H1 (cell line): ENCODE results near the gene CDC42EP5. TPM values are rescaled to one million over a fixed set of nuclear protein-coding genes. Genes with fewer than 3 reads are reported as not detected.

Experiments used
- ASH2L ChIP-seq: fragments of 200-600, 300-600 bp; sonication (generic); IDR thresholded peaks from one replicate; pipeline ENCODE4 v1.7.1; 2017; ENCODE audit warnings: low read length
- BCL11A ChIP-seq, 2 experiments: IDR thresholded peaks; one replicate each; pipeline ENCODE4 v1.6.1; 2011; ENCODE audit warnings: low read depth in 2 of 2, low read length in 2 of 2, mild to moderate bottlenecking in 2 of 2
- CBX8 ChIP-seq: fragments of 300-800, 300-1000 bp; sonication (generic); IDR thresholded peaks from 2 replicates; pipeline ENCODE4 v1.7.1; 2016; ENCODE audit warnings: low read depth, low read length, borderline replicate concordance
- CTCF ChIP-seq, 3 experiments: IDR thresholded peaks; 1 replicate in 2 of 3; 2 replicates in 1 of 3; pipeline versions ENCODE4 v1.5.1 to v1.6.1; 2011; ENCODE audit warnings: low read length in 3 of 3, mild to moderate bottlenecking in 3 of 3, inconsistent platforms in 2 of 3, low read depth in 1 of 3, moderate library complexity in 1 of 3; ENCODE audit not compliant: insufficient read depth in 1 of 3; ENCODE audit errors: control extremely low read depth in 1 of 3
- FOSL1 ChIP-seq: IDR thresholded peaks from 2 replicates; pipeline ENCODE4 v1.6.1; 2011; ENCODE audit warnings: mild to moderate bottlenecking, low read depth, low read length, moderate library complexity; ENCODE audit not compliant: insufficient read depth
- GABPA ChIP-seq: IDR thresholded peaks from 2 replicates; pipeline ENCODE4 v1.6.1; 2011; ENCODE audit warnings: mild to moderate bottlenecking, low read length, moderate library complexity, borderline replicate concordance; ENCODE audit not compliant: insufficient read depth
- HDAC2 ChIP-seq, 2 experiments: fragments of 300-600 bp in 1 of 2; sonication (generic) in 1 of 2; IDR thresholded peaks; 2 replicates each; pipeline ENCODE4 v1.6.1; 2011 to 2012; ENCODE audit warnings: low read depth in 2 of 2, low read length in 2 of 2, mild to moderate bottlenecking in 2 of 2, moderate library complexity in 2 of 2, borderline replicate concordance in 1 of 2, inconsistent platforms in 1 of 2
- NANOG ChIP-seq: IDR thresholded peaks from 2 replicates; pipeline ENCODE4 v1.6.1; 2011; ENCODE audit warnings: low read length, low read depth, mild to moderate bottlenecking, inconsistent platforms; ENCODE audit not compliant: insufficient read depth, poor library complexity, severe bottlenecking
- POU5F1 ChIP-seq: IDR thresholded peaks from 2 replicates; pipeline ENCODE4 v1.6.1; 2011; ENCODE audit warnings: low read depth, mild to moderate bottlenecking, low read length, moderate library complexity
- RAD21 ChIP-seq, 2 experiments: IDR thresholded peaks in 1 of 2; conservative IDR thresholded peaks in 1 of 2; 2 replicates each; pipeline ENCODE4 v1.6.1; 2011; ENCODE audit warnings: low read depth in 2 of 2, low read length in 2 of 2, improper control_type of control experiment in 1 of 2, inconsistent platforms in 1 of 2, mild to moderate bottlenecking in 1 of 2, moderate library complexity in 1 of 2
- SAP30 ChIP-seq: fragments of 300-600 bp; sonication (generic); IDR thresholded peaks from 2 replicates; pipeline ENCODE4 v1.7.1; 2012; ENCODE audit warnings: low read length, moderate library complexity, mild to moderate bottlenecking, inconsistent platforms; ENCODE audit not compliant: insufficient read depth, insufficient replicate concordance
- SIN3A ChIP-seq, 2 experiments: IDR thresholded peaks in 1 of 2; conservative IDR thresholded peaks in 1 of 2; 2 replicates each; pipeline ENCODE4 v1.6.1; 2011 to 2012; ENCODE audit warnings: low read length in 2 of 2, improper control_type of control experiment in 1 of 2, low read depth in 1 of 2, mild to moderate bottlenecking in 1 of 2
- SIX5 ChIP-seq: IDR thresholded peaks from 2 replicates; pipeline ENCODE4 v1.6.1; 2011; ENCODE audit warnings: mild to moderate bottlenecking, low read depth, low read length
- SP2 ChIP-seq: IDR thresholded peaks from 2 replicates; pipeline ENCODE4 v1.6.1; 2012; ENCODE audit warnings: mild to moderate bottlenecking, low read length, inconsistent platforms
- SP4 ChIP-seq: IDR thresholded peaks from 2 replicates; pipeline ENCODE4 v1.6.1; 2012; ENCODE audit warnings: low read length, inconsistent platforms
- SUZ12 ChIP-seq: fragments of 200-600 bp; sonication (generic); IDR thresholded peaks from 2 replicates; pipeline ENCODE4 v1.6.1; 2012; ENCODE audit warnings: mild to moderate bottlenecking, inconsistent platforms, low read length, moderate library complexity, mixed read lengths
- TCF12 ChIP-seq: IDR thresholded peaks from 2 replicates; pipeline ENCODE4 v1.6.1; 2011; ENCODE audit warnings: low read depth, mild to moderate bottlenecking, low read length
- USF2 ChIP-seq: IDR thresholded peaks from 2 replicates; pipeline ENCODE4 v1.6.1; 2011; ENCODE audit warnings: low read length, improper control_type of control experiment
- polyA plus RNA-seq, 7 experiments: library from polyadenylated mRNA; depleted of rRNA in 3 of 7; stranded (reverse) in 5 of 7; unstranded in 2 of 7; fragments of >200 nt in 5 of 7; fragments of 200-250 nt in 2 of 7; gene quantifications; 1 replicate in 5 of 7; 2 replicates in 1 of 7; 4 replicates in 1 of 7; pipeline versions ENCODE4 v1.2.1 to v1.2.3, GENCODE V29; 2011 to 2013; ENCODE audit warnings: missing spikeins in 2 of 7, mixed read lengths in 2 of 7
- total RNA-seq: library from RNA; stranded (reverse); fragmentation: NEBNext Ultra II Directional; extraction: Animal tissue kit (Norgen Biotek cat#: 25700); gene quantifications from 2 replicates; pipeline ENCODE4 v1.2.1, GENCODE V29; 2021

Gene CDC42EP5
- total and polyA plus RNA-seq, 2 of the 8 experiments (the other 6 are each of a cell fraction or from before 2014, with no cell fraction given), result 1.8 to 2.1 TPM

- no peak for TF ChIP-seq USF2
- no peak for TF ChIP-seq SAP30
- peak; percentile 56; the same call in 1 of the 2 replicates for TF ChIP-seq SP4
- peak; percentile 94 for TF ChIP-seq ASH2L
- no peak for TF ChIP-seq BCL11A (IDR thresholded peaks at IDR 0.05; ENCODE audit: low read depth in 2 of 2, low read length in 2 of 2)
- peak in 1 of 2 experiments; percentile 19; a peak in 2 of 4 replicates for TF ChIP-seq SIN3A (conservative IDR thresholded peaks at IDR 0.05 in 1 of 2, IDR thresholded peaks at IDR 0.05 in 1 of 2; ENCODE audit: low read depth in 1 of 2, low read length in 2 of 2)
- TF ChIP-seq GABPA, result no peak
- TF ChIP-seq SIX5, result no peak
- TF ChIP-seq RAD21 (IDR thresholded peaks at IDR 0.05 in 1 of 2, conservative IDR thresholded peaks at IDR 0.05 in 1 of 2; ENCODE audit: low read depth in 2 of 2, low read length in 2 of 2), result no peak
- peak; percentile 74; the same call in 1 of the 2 replicates for TF ChIP-seq POU5F1
- no peak for TF ChIP-seq CBX8
- TF ChIP-seq HDAC2 (IDR thresholded peaks at IDR 0.05; ENCODE audit: borderline replicate concordance in 1 of 2, low read depth in 2 of 2, low read length in 2 of 2), result peak; percentile 22 to 86; a peak in 1 of 4 replicates
- TF ChIP-seq SP2, result no peak
- peak; percentile 53 for TF ChIP-seq NANOG
- TF ChIP-seq CTCF (IDR thresholded peaks at IDR 0.05; ENCODE audit: control extremely low read depth in 1 of 3, insufficient read depth in 1 of 3, low read depth in 1 of 3, low read length in 3 of 3), result no peak
- TF ChIP-seq FOSL1, result no peak
- 0 out of 2 replicates have a peak, but pooled peaks have one; percentile 4 for TF ChIP-seq TCF12
- no peak for TF ChIP-seq SUZ12
Observed at GRCh38 chr19:54420383-54421168, 52.5 kb downstream of the CDC42EP5 start (continued).
